ENCODE results near the gene DPP6. TPM values are rescaled to one million over a fixed set of nuclear protein-coding genes. Genes with fewer than 3 reads are reported as not detected.

DPP6 gene
- total and polyA plus RNA-seq, 8 donors: 1.0 to 11.2 (median 2.6) TPM

DNA sequence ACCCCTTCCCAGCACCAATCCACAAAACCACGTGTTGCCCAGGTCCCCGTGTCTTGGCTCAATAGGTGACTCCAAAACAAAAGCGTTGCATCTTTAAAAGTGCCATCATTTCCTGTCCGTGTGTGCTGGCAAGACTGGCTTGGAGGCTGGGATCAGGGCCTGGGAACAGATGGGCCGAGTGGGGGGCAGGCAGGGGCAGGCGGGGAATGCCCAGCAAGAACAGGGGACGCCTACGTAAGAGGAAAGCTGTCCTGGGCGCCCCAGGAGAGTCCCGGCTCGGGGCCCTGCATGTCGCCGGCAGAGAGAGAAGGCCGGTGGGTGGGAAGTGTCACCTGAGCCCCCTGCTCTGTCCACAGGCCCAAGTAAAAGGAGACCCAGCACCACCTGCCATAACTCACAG lies 864.2 kb downstream of the DPP6 start:
- H3K27ac ChIP-seq: no peak overlapping the region
- H3K27me3 ChIP-seq: no peaks in the 10 kb centered on the region
- 89 to 91% methylated on average over 14 of the region's 14 CpGs for WGBS, 2 donors
- intact Hi-C loops (cut with DNase I): loop anchor here in 1 of 3 donors (10.0 kb wide), 1 partner anchor 438 kb away; no protein-coding TSS in a partner anchor
- TF ChIP-seq, protein P1, sequence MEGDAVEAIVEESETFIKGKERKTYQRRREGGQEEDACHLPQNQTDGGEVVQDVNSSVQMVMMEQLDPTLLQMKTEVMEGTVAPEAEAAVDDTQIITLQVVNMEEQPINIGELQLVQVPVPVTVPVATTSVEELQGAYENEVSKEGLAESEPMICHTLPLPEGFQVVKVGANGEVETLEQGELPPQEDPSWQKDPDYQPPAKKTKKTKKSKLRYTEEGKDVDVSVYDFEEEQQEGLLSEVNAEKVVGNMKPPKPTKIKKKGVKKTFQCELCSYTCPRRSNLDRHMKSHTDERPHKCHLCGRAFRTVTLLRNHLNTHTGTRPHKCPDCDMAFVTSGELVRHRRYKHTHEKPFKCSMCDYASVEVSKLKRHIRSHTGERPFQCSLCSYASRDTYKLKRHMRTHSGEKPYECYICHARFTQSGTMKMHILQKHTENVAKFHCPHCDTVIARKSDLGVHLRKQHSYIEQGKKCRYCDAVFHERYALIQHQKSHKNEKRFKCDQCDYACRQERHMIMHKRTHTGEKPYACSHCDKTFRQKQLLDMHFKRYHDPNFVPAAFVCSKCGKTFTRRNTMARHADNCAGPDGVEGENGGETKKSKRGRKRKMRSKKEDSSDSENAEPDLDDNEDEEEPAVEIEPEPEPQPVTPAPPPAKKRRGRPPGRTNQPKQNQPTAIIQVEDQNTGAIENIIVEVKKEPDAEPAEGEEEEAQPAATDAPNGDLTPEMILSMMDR (IDR thresholded peaks at IDR 0.05): no peak
- H3K4me1 ChIP-seq: peaks cover 0 to 17% (median 9%) of the 10 kb centered on the region in 3 donors
- no peak for FAIRE-seq
- no peaks in the 10 kb centered on the region for H3K36me3 ChIP-seq
- DNase-seq: no peak
- ATAC-seq: no peak
- H3K9me3 ChIP-seq: no peaks in the 10 kb centered on the region
- H3K4me3 ChIP-seq: no peak overlapping the region

DNA sequence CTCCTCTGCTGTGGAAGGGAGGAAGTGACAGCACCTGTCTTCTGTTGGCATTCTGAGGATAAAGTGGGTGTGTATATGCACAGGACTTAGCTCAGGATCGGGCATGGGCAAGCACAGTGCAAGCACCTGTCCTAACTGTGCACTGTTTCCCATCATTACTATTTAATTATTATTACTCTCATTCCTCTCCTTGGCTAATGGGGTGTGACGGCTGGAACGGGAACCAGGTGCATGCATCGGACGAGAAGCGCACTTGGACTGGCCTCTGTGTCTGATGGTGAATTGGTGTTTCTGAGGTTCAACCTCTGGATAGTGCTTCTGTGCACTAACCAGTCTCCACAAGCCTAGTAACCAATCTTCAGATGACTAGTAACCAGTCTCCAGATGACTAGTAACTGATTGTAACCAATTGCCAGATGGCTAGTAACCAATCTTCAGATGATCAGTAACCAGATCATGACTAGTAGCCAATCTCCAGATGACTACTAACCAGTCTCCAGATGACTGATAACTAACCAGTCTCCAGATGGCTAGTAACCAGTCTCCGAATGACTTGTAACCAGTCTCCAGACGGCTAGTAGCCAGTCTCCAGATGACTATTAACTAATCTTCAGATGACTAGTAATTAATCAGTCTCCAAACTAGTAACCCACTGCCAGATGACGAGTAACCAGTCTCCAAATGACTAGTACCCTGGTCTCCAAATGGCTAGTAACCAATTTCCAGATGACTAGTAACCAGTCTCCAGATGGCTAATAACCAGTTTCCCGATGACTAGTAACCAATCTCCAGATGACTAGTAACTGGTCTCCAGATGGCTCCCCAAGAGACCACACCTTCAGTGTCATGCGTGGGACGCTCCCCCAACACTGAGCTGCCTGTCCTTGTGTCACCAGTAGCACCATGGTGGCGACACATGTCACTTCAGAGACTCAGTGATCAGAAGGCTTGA lies 864.9 kb downstream of the DPP6 start:
- H3K9me3 ChIP-seq: no peaks in the 10 kb centered on the region
- no peaks in the 10 kb centered on the region for H3K36me3 ChIP-seq
- H3K27ac ChIP-seq: no peak overlapping the region
- DNase-seq: no peak
- H3K4me3 ChIP-seq: no peak overlapping the region
- H3K27me3 ChIP-seq: no peaks in the 10 kb centered on the region
- intact Hi-C loops (cut with DNase I): loop anchor here in 1 of 3 donors (10.0 kb wide), 1 partner anchor 438 kb away; no protein-coding TSS in a partner anchor
- TF ChIP-seq, protein P1 (IDR thresholded peaks at IDR 0.05): no peak
- no peak for ATAC-seq
- FAIRE-seq: no peak
- 91 to 93% methylated on average over 13 of the region's 13 CpGs for WGBS, 2 donors
- peaks cover 0 to 17% (median 9%) of the 10 kb centered on the region in 3 donors for H3K4me1 ChIP-seq

DNA sequence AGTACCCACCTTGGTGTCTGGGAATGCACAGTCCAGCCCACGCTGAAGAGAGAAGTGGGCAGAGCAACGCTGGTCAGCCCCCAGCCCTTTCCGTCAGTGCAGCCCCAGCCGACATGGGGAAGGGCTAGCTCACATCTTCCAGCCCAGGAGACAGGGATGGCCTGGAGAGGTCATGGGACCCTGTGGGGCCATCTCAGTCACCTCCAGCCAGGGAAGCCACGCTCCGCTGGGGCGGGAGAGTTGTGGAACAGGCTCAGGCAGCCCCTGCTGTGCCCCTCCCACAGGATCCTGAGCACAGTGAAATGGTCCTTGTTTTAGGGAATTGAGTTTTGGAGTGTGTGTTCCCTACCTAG lies 865.6 kb downstream of the DPP6 start:
- TF ChIP-seq, protein P1 (IDR thresholded peaks at IDR 0.05): no peak
- DNase-seq (no peak), FAIRE-seq (no peak), ATAC-seq (no peak)
- WGBS, 2 donors: 88 to 90% methylated on average over 7 of the region's 7 CpGs
- Histone ChIP-seq H3K36me3 (no peaks in the 10 kb centered on the region), H3K4me3 (no peak overlapping the region), H3K27me3 (no peaks in the 10 kb centered on the region), H3K4me1 (peaks cover 0 to 17% (median 9%) of the 10 kb centered on the region in 3 donors), H3K27ac (no peak overlapping the region), H3K9me3 (no peaks in the 10 kb centered on the region)
- intact Hi-C loops (cut with DNase I): loop anchor here in 1 of 3 donors (10.0 kb wide), 1 partner anchor 437 kb away; no protein-coding TSS in a partner anchor

DNA sequence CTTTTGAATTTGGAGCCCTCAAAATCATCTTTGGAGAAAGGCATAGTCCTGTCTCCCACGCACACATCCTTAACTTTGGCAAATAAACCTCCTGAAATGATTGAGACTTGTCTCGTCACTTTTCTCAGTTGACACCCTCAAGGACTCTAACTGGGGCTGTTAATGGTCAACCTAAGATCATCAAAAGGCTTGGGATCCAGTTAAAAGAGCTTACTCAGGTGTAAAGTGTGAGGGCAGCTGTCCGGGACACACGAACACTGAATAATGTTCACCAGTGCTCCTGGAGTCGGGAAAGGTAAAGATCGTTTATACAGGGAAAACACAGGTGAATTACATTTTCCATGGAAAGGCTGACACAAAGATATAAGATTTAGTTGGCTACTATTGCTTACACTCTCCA lies 866.1 kb downstream of the DPP6 start:
- no peaks in the 10 kb centered on the region for H3K36me3 ChIP-seq
- H3K27me3 ChIP-seq: no peaks in the 10 kb centered on the region
- H3K27ac ChIP-seq: no peak overlapping the region
- intact Hi-C loops (cut with DNase I): loop anchor here in 1 of 3 donors (10.0 kb wide), 1 partner anchor 437 kb away; no protein-coding TSS in a partner anchor
- H3K4me1 ChIP-seq: peaks cover 0 to 17% (median 9%) of the 10 kb centered on the region in 3 donors
- ATAC-seq: no peak
- no peak for FAIRE-seq
- H3K4me3 ChIP-seq: no peak overlapping the region
- H3K9me3 ChIP-seq: no peaks in the 10 kb centered on the region
- TF ChIP-seq, protein P1 (IDR thresholded peaks at IDR 0.05): no peak
- no peak for DNase-seq
- 78 to 84% methylated on average over 6 of the region's 6 CpGs for WGBS, 2 donors
